OCI-LY7 (cell line): Measurements from ENCODE around the gene FBXO47. TPM values are rescaled to one million over a fixed set of nuclear protein-coding genes. Genes with fewer than 3 reads are reported as not detected.

Source experiments
- BruUV-seq: library from RNA; stranded (reverse); fragments of 400-500 nt; replicated peaks from 2 replicates; lab custom pipeline; 2021; lab: Mats Ljungman, UMichigan
- CTCF ChIA-PET: fragments of 300-600 bp; sonication (Branson Sonifier 250); formaldehyde crosslinking; loops from one replicate; lab custom pipeline; 2022; ENCODE audit warnings: antibody characterized with exemption; ENCODE audit not compliant: unreplicated experiment; lab: Charles Lee
- POLR2A ChIA-PET: fragments of 300-600 bp; sonication (Branson Sonifier 250); formaldehyde crosslinking; loops from one replicate; lab custom pipeline; 2022; ENCODE audit warnings: antibody characterized with exemption; lab: Charles Lee
- DNase-seq: peaks from one replicate; pipeline ENCODE4 v3.0.0-alpha.2; 2015; ENCODE audit warnings: low spot score
- H2AFZ ChIP-seq: fragments of 200-600 bp; sonication (generic), shearing (Covaris generic); 2 replicates; pipeline ENCODE4 v1.6.1; 2014; ENCODE audit warnings: mild to moderate bottlenecking, antibody characterized with exemption, low read length, moderate library complexity
- H3K27ac ChIP-seq: fragments of 200-600 bp; sonication (generic); 2 replicates; pipeline ENCODE4 v1.5.1; 2014; ENCODE audit warnings: mixed run types, low read depth, mild to moderate bottlenecking, moderate library complexity, low read length, inconsistent platforms; ENCODE audit not compliant: poor library complexity, severe bottlenecking
- H3K36me3 ChIP-seq: fragments of 200-600 bp; sonication (generic); 2 replicates; pipeline ENCODE4 v1.6.1; 2014; ENCODE audit warnings: mild to moderate bottlenecking, antibody characterized with exemption, low read length, moderate library complexity, mixed read lengths; ENCODE audit not compliant: insufficient read depth
- H3K4me1 ChIP-seq: fragments of 200-600 bp; sonication (generic); 2 replicates; pipeline ENCODE4 v1.5.1; 2014; ENCODE audit warnings: mild to moderate bottlenecking, low read length; ENCODE audit not compliant: insufficient read depth, poor library complexity, severe bottlenecking
- H3K4me2 ChIP-seq: fragments of 200-600 bp; sonication (generic); 2 replicates; pipeline ENCODE4 v1.6.1; 2014; ENCODE audit warnings: mild to moderate bottlenecking, low read length
- H3K4me3 ChIP-seq: fragments of 200-600 bp; sonication (generic); 2 replicates; pipeline ENCODE4 v1.5.1; 2014; ENCODE audit warnings: mild to moderate bottlenecking, low read depth, low read length; ENCODE audit not compliant: poor library complexity, severe bottlenecking
- H3K79me2 ChIP-seq: fragments of 200-600 bp; sonication (generic); 2 replicates; pipeline ENCODE4 v1.6.1; 2016; ENCODE audit warnings: low read depth, mild to moderate bottlenecking, low read length, moderate library complexity, mixed read lengths; ENCODE audit not compliant: insufficient read depth
- H3K9me2 ChIP-seq: fragments of 200-600 bp; sonication (generic); 2 replicates; pipeline ENCODE4 v1.6.1; 2016; ENCODE audit warnings: mild to moderate bottlenecking, low read length, mixed read lengths; ENCODE audit not compliant: insufficient read depth
- H3K9me3 ChIP-seq: fragments of 200-600 bp; sonication (generic); 2 replicates; pipeline ENCODE4 v1.6.1; 2014; ENCODE audit warnings: mild to moderate bottlenecking, mixed run types, low read length, mixed read lengths
- H4K20me1 ChIP-seq: fragments of 200-600 bp; sonication (generic); 2 replicates; pipeline ENCODE4 v1.6.1; 2014; ENCODE audit warnings: mild to moderate bottlenecking, antibody characterized with exemption, low read length, moderate library complexity, mixed read lengths; ENCODE audit not compliant: insufficient read depth
- EZH2phosphoT487 ChIP-seq: fragments of 200-600 bp; sonication (generic); IDR thresholded peaks from 2 replicates; pipeline ENCODE4 v1.6.1; 2018; ENCODE audit warnings: low read depth, borderline replicate concordance, mild to moderate bottlenecking, mixed run types, antibody characterized with exemption, low read length, moderate library complexity, mixed read lengths
- intact Hi-C: fragments of 100-400 bp; cut with micrococcal nuclease; formaldehyde crosslinking; loops from one replicate; pipeline ENCODE4 v1.10.0; 2022; ENCODE audit not compliant: unreplicated experiment
- total RNA-seq, 2 experiments: library from RNA; depleted of rRNA in 1 of 2; stranded (reverse); fragments of >200 nt in 1 of 2; shearing (Covaris generic) in 1 of 2; gene quantifications; 2 replicates each; pipeline ENCODE4 v1.2.3, GENCODE V29; 2014 to 2022
- TF ChIP-seq, protein P1 (sequence below): fragments of 200-600 bp; sonication (generic); conservative IDR thresholded peaks from 2 replicates; pipeline ENCODE4 v1.5.1; 2014; ENCODE audit warnings: mild to moderate bottlenecking, antibody characterized with exemption, low read length, moderate library complexity, mixed read lengths

FBXO47 gene
- total RNA-seq, 2 experiments from 2014 or later, result 0.13 TPM; not detected in 1

DNA sequence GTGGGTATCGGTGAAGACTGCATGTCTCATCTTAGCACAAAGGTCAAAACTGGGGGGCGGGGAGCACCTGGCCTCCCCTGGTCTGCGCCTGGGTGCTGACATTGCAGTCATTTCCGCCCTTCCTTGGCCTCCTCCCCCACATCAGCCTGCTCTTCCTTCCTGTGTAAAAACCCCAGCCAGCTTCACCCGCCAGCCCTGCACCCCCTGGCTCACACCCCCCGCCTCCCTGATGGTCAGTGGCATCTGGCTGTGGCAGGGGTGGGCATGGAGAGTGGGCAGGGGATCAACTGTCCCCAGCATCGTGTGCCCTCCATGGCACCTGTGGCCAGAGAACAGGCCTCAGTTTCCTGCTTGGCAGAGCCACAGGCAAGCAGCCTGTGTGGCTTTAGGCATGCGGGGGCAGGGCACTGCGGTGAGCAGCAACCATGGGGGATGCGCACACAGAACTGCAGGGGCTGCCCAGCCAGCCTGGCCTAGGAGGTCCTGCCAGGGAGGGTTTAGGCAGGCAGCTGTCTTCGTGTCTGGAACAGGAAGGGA is 68.3 kb downstream of the FBXO47 start:
- Histone ChIP-seq H3K9me2 (no peaks in the 10 kb centered on the region), H3K36me3 (peaks cover 78% of the 10 kb centered on the region), H3K4me2 (peak overlapping the region; percentile 72), H3K79me2 (no peaks in the 10 kb centered on the region; the same call in 1 of the 2 replicates), H3K4me3 (peak overlapping the region; percentile 41), H2AFZ (peak overlapping the region; percentile 28; the same call in 1 of the 2 replicates), H3K9me3 (no peaks in the 10 kb centered on the region), H3K27ac (peak overlapping the region; percentile 83), H4K20me1 (no peaks in the 10 kb centered on the region), H3K4me1 (peaks cover 33% of the 10 kb centered on the region)
- BruUV-seq, result no TSS peak
- intact Hi-C loops, result loop anchor here (2.0 kb wide), 1 partner anchor 30 kb away; no protein-coding TSS in a partner anchor
- TF ChIP-seq EZH2phosphoT487, result no peak
- TF ChIP-seq, protein P1, sequence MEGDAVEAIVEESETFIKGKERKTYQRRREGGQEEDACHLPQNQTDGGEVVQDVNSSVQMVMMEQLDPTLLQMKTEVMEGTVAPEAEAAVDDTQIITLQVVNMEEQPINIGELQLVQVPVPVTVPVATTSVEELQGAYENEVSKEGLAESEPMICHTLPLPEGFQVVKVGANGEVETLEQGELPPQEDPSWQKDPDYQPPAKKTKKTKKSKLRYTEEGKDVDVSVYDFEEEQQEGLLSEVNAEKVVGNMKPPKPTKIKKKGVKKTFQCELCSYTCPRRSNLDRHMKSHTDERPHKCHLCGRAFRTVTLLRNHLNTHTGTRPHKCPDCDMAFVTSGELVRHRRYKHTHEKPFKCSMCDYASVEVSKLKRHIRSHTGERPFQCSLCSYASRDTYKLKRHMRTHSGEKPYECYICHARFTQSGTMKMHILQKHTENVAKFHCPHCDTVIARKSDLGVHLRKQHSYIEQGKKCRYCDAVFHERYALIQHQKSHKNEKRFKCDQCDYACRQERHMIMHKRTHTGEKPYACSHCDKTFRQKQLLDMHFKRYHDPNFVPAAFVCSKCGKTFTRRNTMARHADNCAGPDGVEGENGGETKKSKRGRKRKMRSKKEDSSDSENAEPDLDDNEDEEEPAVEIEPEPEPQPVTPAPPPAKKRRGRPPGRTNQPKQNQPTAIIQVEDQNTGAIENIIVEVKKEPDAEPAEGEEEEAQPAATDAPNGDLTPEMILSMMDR, result no peak
- CTCF ChIA-PET, result interaction anchor here (0.6 to 1.1 kb wide), 2 partner anchors 29 to 78 kb away, joined by 3 read pairs; partner anchors contain the start of gene LASP1
- peak; percentile 88 for DNase-seq
- POLR2A ChIA-PET, result interaction anchor here (0.7 to 2.1 kb wide), 4 partner anchors 12 to 55 kb away, joined by 3 to 9 read pairs (median 3); no protein-coding TSS in a partner anchor

DNA sequence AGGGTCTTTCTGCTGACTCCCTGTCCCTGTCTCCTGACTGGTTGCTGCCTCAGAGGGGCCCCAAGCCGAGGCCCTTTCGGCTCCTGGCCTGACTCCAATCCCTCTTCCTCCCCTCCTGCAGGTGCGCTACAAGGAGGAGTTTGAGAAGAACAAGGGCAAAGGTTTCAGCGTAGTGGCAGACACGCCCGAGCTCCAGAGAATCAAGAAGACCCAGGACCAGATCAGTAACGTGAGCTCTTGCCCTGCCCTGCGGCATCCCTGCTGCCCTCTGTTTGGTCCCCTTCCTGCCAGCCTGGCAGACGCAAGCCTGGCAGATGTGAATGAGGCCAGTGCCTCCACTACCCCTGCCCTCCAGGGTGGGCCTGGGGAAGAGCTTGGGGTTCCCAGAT is 68.9 kb downstream of the FBXO47 start:
- Histone ChIP-seq H3K9me3 (no peaks in the 10 kb centered on the region), H3K27ac (peak overlapping the region; percentile 83), H3K79me2 (no peaks in the 10 kb centered on the region; the same call in 1 of the 2 replicates), H3K4me2 (peak overlapping the region; percentile 72), H2AFZ (peak overlapping the region; percentile 23; the same call in 1 of the 2 replicates), H4K20me1 (no peaks in the 10 kb centered on the region), H3K36me3 (peaks cover 76% of the 10 kb centered on the region), H3K4me3 (peak overlapping the region; percentile 41), H3K4me1 (peaks cover 37% of the 10 kb centered on the region), H3K9me2 (no peaks in the 10 kb centered on the region)
- BruUV-seq, result no TSS peak
- ChIA-PET POLR2A (interaction anchor here (0.7 to 2.1 kb wide), 5 partner anchors 11 to 73 kb away, joined by 3 to 9 read pairs (median 3); partner anchors contain the start of gene CWC25), CTCF (interaction anchor here (0.6 to 1.1 kb wide), 2 partner anchors 29 to 79 kb away, joined by 3 read pairs; partner anchors contain the start of gene LASP1)
- DNase-seq, result peak; percentile 38
- intact Hi-C loops, result loop anchor here (2.0 kb wide), 1 partner anchor 29 kb away; no protein-coding TSS in a partner anchor
- TF ChIP-seq, protein P1, result no peak
- TF ChIP-seq EZH2phosphoT487, result no peak
